Measurements from ENCODE around the gene UBE2G1. TPM values are rescaled to one million over a fixed set of nuclear protein-coding genes. Genes with fewer than 3 reads are reported as not detected.

Gene UBE2G1
- polyA plus RNA-seq, 5 donors: 48.4 to 57.4 (median 49.4) TPM

DNA sequence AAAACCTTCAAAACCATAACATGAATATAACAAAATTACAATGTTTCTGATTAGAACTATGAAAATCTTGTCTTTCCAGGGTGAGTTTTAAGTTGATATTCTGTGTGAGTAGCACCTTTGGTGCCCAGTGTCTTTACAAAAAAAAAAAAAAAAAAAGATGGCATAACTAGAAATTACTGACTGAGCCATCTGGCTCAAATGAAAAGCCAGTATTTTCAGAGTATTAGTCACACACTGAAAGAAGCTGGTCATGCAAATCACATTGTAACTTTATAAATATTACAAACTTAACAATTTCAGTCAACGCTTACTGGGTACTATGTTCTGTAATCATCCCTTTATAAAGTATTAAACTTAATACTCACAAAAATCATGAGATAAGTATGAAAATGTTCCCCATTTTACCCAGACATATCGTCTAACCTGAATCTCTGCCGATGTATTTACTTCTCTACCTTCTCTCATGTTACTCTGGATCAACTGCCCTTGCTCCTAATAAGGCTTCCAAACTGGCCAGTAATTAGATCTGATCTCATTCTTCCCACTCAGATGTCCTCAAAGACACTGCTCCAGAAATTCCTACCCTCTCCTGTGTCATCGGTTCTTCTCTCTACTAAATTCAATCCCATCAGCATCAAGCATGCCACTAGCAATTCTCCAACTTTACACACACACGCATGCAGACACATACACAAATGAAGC, 25.4 kb downstream of the UBE2G1 start:
- no peak for DNase-seq

DNA sequence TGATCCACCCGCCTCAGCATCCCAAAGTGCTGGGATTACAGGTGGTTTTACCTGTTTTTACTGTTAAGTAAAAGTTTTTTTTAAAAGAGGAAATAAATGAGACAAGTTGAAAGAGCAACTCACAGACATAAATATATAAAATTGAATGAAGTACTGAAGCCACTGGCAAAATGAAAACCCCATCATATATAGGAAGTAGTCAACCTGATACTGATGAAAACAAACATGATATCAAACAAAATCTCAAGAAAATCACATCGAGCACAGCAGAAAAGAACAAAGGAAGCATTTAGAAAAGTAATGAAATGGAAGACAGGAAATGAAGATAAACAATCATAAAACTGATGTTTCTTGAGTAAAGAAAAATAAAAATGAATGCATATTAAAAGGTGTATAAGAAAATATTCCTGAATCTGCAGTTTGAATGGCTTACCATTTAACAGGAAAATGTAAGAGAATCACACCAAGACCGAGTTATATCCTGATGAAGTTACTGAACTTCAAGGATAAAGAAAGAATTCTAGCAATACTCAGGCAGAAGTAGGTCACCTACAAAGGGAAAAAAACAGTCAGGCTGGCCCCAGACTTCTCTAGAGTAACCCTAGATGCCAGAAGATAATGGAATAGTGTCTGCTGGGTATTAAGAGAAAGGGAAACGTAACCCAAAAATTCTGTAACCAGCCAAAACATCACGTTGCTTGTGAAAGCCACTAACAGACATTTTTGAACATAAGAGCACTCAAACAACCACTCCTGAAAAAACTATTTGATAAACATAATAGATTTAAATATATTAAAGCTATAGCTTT, 31.5 kb downstream of the UBE2G1 start:
- no peak for DNase-seq

DNA sequence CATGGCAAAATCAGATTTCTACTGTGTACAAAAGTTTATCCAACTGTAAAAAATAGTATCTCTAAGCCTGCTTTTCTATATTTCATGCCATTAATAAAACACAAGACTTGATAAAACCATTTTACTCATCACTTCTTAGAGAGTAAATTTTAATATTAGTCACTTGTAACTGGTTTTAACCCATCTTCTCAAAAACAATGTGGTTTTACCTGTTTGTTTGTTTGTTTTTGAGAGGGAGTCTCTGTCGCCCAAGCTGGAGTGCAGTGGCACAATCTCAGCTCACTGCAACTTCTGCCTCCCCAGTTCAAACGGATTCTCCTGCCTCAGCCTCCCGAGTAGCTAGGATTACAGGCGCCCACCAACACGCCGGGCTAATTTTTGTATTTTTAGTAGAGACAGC, 32.1 kb downstream of the UBE2G1 start:
- DNase-seq: no peak

DNA sequence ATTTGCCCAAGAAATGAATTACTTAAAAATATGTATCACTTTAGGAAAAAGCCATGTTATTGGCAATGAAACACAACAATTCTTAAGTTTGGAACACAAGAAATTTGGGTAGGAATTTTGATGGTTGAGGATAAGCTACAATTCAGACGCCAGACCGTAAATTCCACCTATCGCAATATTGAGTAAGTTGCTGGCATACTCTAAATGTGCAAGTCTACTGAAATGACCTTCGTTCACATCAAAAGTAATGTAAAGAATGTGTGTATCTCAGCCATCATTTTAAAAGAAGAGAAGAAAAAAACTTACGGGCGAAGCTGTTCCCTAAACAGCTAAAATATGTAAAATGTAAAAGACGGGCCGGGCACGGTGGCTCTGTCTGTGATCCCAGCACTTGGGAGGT, 33.4 kb downstream of the UBE2G1 start:
- DNase-seq: no peak

DNA sequence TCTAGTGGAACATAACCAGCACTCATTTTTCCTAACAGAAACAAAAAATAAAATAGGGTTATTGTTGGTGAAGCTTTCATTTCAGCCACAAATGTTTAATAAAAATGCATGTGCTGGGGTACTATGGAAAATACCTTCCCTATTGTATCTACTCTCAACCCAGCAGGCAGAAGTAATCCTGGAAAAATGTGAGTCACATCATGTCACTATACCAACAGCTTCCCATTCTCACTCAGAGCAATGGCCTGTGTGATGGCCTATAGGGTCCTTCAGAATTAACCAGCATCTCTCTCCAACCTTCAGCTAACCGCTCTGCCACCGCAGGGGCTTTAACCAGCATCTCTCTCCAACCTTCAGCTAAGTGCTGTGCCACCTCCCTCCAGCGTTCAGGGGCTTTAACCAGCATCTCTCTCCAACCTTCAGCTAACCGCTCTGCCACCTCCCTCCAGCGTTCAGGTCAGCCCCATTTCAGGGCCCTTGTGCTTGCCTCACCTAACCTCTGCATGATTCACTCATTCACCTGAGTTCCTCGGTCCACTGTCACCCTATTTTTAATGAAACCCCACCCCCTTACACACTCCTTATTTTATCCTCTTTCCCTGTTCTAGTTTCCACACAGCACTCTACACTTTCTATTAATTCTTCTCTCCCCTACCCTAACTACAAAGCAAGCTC, 34.0 kb downstream of the UBE2G1 start:
- no peak for DNase-seq

DNA sequence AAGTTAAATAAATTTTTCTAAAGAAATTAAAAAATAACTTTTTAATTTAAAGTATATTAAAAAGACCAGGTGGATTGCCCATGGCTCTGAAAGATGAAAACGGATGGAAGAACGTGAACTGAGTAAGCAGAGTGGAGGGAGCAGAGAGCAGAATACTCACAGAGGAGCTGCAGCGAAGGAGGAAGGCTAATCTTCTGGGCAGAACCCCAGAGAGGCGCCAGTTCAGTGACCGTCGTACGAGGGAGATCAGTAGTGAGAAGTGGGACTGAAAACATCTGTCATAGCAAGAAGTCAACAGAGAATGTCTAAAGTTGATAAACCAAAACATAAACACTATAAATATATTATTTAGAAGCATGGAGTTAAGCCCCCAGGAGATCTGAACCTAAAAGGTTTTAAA, 34.9 kb downstream of the UBE2G1 start:
- DNase-seq: no peak

DNA sequence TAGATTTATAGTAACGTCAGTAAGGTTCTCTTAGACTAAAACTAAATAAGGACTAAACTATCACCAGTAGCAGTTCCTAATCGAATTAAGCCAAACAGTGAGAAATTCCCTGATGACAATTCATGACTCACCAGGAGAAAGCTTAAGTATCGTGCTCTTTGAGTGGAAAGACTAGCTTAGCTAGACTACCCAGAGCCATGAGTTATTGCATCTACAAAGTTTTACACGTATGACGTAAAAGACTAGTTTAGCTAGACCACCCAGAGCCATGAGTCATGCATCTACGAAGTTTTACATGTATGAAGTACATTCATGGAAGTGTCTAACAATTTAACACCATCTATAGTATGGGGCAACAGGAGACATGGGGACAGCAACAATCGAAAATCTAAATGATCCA, 36.6 kb downstream of the UBE2G1 start:
- no peak for DNase-seq

DNA sequence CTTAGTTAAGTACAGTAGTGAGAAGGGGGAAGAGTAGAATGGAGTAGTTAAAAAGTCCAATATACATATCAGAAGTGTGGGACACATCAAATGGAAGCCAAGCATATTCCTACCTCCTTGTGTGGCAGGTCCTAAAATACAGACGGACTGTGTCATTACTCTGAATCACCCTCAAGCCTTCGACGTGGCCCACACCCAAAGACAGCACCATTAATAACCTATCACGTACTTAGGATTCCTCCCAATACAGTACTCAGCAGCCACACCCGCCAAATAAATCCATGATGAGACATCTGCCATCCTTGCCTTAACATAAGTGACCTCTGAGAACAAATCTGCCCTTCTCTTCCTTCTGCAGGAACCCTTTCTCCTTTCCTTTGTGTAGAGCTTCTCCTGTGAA, 38.9 kb downstream of the UBE2G1 start:
- no peak for DNase-seq

DNA sequence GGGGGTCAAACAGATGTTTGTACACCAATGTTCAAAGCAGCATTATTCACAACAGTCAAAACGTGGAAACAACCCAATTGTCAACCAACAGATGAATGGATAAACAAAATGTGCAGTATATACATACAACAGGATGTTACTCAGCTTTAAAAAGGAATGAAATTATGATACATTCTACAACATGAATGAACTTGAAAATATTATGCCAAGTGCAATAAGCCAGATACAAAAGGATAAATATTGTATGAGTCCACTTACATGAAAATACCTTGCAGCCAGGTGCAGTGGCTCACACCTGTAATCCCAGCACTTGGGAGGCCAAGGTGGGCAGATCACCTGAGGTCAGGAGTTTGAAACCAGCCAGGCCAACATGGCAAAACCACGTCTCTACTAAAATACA, 39.9 kb downstream of the UBE2G1 start:
- no peak for DNase-seq

DNA sequence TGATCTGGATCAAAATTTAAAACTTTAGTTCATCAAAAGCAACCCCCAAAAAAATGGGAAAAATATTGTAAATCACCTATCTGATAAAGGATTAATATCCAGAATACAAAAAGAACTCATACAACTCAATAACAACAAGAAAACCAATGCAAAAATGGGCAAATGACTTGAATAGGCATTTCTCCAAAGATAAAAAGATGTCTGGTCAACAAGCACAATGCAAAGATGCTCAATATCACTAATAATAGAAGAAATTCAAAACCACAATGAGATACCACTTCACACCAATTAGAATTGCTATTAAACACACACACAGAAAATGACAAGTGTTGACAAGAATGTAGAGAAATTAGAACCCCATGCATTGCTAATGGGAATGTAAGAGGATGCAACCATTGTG, 40.4 kb downstream of the UBE2G1 start:
- DNase-seq: no peak

DNA sequence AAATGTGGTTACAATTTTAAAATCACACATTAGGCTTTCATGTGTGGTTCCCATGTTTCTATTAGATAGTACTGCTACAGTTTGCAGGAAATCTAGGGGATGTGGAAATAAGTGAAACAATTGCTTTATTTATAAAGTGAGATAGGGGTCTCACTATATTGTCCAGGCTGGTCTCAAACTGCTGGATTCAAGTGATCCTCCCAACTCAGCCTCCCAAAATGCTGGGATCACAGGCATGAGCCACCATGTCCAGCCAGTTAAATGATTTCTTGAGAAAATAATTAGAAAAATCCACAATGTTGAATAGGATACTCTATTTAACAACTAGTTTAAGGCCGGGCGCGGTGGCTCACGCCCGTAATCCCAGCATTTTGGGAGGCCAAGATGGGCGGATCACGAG, 42.0 kb downstream of the UBE2G1 start:
- no peak for DNase-seq

DNA sequence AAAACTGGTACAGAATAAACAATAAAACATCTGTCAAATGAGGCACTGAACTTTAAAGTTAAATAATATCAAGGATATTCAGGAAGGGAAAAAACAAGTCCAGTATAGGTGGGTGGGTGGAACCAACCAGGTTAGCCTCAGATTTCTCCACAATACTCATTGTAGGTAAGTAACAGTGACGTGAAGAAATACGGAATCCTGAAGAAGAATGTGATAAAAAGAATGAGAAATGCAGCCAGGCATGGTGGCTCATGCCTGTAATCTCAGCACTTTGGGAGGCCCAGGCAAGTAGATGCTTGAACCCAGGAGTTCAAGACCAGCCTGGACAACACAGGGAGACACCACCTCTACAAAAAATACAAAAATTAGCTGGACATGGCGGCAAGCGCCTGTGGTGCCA, 47.3 kb downstream of the UBE2G1 start:
- no peak for DNase-seq

DNA sequence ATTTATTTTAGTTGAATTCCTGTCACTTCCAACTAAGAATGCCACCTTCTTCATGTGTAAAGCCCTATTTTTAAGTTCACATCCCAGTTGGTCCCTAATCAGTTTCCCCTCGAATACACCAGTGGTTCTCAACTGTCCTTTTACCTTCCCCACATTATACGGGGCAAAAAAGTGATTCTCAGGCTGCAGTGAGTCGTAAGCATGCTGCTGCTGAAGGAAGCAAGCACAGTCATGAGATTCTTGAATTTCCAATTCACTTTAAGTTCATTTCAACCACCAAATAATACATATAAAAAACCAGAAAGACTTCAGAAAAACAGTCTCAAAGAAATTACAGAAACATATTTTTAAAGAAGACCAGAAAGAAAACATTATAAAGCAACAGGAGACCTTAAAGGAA, 47.9 kb downstream of the UBE2G1 start:
- no peak for DNase-seq

DNA sequence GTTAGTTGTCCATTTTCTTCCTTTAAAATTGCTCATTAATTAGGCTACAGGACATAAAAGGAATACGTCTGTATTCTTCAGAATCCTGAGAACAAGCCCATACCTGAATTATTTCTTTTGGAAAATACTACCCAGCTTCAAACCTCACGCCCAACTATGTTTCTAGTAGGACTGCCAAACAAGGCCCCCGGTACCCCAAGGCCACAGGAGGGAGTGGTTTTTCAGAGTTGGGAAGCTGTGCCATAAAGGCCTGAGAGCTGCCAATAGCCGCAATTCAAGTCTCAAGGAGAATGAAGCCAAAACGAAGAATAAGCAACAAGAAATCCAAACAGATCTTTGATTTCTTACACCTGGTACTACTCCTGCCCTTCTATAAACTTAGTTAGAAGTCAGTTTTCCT, 48.3 kb downstream of the UBE2G1 start:
- no peak for DNase-seq

DNA sequence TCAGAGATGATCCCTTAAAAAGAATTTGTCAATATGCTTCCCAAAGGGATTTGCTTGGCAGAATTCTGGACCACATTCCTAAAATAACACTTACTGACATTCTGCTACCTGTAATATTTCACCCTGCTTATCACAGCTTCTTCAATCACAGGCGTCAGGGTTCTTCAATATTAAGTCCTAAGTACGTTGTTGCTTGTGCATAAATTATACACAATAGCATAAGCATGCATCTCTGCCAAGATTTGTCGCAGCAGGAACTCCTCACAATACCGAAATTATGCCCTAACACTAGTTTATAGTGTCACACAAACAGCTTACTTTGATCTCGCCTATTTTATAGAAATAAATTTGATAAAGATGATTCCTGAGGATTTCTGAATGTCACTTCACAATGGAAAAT, 48.9 kb downstream of the UBE2G1 start:
- no peak for DNase-seq

DNA sequence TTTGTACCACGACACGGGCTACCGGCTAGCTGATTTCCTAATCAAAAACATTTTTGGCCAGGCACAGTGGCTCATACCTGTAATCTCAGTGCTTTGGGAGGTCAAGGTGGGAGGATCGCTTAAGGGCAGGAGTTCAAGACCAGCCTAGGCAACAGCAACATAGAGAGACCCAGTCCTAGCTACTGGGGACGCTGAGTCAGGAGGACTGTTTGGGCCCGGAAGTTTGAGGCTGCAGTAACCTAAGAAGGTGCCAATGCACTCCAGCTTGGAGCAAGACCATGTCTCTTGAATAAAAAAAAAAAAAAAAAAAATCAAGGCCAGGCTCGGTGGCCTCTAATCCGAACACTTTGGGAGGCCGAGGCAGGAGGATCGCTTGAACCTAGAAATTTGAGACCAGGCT, 49.8 kb downstream of the UBE2G1 start:
- no peak for DNase-seq

DNA sequence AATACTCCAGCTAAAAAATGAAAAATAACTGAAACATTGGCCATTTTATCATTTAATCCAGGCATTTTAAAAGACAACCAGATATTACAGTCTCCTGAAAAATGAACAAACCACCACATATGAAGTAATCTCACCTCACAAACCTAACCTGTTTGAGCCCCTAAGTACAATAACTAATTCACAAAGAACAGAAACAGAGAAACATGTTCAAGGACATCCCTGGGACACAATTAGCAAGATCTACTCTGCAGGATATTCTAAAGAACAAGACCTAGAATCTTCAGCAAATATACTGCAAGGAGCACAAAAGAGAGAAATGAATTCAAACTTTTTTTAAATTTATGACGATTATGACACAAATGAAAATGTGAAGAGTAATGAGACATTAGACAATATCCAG, 51.9 kb downstream of the UBE2G1 start:
- no peak for DNase-seq

DNA sequence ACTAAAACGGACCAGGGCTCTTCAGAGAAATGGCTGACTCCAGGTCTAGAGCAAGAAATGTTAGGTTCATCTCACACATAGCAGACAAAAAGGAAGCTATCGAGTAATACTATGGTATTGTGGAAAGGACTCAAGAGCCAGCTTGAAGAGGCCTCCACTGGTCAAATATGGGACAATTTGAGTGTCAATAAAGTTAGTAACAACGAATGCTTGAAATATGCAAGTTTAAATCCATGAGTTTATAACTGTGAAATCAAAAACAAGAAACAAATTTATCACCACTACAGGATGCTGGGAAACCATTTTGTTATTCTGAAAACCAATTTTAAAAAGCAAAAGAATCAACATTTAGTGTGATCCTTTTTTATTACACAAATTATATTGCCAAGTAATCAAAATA, 52.3 kb downstream of the UBE2G1 start:
- no peak for DNase-seq

DNA sequence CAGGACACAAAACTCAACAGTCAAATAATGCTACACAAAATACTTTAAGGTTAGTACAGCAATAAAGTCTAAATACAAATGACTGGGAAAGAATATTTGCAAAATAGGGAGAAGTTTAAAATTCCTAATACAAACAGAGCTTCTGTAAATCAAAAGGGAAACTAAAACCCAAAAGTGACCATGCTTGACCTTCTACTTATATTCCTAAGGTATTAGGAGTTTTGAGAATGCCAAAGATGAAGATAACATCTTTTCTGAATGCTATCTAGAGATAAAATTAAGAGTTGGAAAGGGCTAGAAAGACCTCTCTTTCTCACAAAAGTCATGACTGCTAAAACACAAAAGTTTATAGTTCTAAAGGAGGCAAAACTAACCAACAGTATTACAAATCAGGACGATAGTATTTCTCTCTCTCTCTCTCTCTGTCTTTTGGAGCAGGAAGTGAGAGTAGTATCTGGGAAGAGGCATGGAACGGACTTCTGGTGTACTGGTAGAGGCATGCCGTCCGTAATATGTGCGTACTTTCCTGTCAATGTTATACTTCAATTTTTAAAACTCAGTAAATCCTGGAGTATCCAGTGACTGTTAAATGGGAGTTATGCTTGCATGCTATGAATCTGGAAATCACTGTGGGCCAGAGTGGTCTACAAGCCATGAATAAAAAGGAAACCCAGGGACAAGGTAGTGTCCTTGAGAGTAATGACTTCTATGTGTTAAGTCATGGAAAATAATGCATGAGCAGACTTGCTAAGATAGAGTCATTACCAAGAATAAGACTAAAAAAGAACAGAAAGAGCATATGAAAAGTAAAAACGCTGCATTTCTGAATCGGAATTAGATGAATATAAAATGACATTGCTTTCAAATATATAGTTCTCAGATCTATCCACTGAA, 53.0 kb downstream of the UBE2G1 start:
- no peak for DNase-seq

DNA sequence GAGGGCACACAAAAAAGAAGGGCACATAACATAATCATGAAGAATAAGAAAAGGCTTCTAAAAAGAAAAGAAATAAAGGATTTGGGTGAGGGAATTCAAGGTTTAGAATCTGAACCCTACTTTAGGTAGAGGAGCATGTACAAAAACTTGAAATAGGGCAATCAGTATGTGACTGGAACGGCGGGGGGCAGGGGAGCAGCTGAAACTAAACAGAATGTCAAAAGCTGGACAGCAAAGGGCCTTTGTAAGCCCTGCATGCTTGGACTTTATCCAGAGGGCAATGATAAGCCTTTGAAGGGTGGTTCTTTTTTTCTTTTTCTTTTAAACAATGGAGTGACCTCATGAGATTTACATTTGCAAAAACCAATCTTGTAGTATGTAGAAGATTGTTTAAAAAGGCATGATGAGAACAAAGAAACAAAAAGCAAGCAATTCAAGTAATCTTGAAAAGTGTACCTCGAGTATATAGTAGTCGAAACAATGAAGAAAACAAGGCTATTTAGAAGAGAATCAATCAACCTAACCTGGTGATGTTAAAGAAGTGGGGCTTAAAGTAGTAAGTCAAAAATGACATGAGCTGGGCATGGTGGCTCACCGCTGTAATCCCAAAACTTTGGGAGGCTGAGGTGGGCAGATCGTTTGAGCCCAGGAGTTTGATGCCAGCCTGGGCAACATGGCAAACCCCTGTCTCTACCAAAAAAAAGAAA, 56.0 kb downstream of the UBE2G1 start:
- DNase-seq: no peak

DNA sequence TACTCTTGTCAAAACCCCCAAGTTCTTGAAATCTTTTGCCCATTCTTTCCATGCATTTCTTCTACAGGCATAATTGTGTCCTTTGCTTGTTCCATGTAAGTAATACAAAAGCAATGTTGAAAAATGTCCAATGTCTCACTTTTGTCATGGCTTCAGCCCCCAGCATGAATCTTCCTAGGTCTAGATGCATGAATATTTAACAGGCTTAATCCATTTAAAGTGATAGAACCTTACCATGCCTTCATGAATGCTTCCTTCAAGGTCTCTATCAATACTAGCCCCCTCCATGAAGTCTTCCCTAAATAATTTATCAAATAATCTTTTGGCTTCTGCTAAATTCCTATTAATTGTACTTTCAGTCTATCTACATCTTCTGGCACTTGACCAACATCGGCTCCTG, 56.6 kb downstream of the UBE2G1 start:
- DNase-seq: no peak

Measured in right lung (tissue), 5 donors.